ENCODE data around the gene CFLAR. TPM values are rescaled to one million over a fixed set of nuclear protein-coding genes. Genes with fewer than 3 reads are reported as not detected.

CFLAR gene
- polyA plus RNA-seq, 10 donors: 27.0 to 59.4 (median 36.6) TPM

DNA sequence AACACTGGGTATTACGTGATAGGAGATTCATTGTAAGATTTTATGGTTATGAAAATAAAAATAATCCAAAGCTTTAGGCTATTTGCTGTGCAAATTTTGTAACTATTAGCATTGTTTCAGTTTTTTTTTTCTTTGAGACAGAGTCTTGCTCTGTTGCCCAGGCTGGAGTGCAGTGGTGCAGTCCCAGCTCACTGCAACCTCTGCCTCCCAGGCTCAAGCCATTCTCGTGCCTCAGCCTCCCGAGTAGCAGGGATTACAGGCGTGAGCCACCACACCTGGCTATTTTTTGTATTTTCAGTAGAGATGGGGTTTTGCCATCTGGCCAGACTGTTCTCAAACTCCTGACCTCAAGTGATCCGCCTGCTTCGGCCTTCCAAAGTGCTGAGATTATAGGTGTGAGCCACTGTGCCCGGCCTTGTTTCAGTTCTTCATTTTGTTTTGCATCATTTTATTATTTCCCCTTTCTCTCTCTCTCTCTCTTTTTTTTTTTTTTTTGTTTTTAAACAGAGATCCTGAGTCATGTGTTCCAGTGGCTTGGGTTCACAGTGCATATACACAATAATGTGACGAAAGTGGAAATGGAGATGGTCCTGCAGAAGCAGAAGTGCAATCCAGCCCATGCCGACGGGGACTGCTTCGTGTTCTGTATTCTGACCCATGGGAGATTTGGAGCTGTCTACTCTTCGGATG lies 92.7 kb downstream of the CFLAR start:
- DNase-seq: peak in 1 of 3 donors; percentile 11

DNA sequence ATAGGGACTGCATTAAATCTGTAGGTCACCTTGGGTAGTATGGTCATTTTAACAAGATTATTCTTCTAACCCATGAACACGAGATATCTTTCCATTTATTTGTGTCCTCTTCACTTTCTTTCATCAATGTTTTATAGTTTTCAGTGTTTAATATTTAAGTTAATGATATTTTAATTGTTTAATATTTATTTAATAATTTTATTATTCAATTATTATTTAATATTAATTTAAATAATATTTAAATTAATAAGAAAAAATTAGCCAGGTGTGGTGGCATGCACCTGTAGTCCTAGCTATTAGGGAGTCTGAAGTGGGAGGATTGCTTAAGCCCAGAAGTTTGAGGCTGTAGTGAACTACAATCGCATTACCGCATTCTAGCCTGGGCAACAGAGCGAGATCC lies 100.0 kb downstream of the CFLAR start:
- DNase-seq: no peak

DNA sequence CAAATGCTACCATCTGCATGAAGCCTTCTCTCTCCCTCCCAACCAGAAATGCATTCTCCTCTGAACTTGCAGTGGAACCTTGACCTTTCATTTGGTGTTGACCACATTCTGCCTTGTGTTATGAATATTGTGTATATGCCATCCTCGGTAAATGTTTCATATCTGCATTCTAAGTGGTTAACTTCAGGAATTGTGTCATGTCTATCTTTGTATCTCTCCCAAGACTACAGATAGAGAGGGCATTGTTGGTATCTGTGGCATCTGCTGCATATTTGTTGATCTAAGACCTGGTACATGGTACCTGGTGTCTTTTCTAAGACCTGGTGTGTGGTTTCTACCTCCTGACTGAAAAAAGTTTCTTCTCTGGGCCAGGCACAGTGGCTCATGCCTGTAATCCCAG lies 101.0 kb downstream of the CFLAR start:
- DNase-seq: no peak

DNA sequence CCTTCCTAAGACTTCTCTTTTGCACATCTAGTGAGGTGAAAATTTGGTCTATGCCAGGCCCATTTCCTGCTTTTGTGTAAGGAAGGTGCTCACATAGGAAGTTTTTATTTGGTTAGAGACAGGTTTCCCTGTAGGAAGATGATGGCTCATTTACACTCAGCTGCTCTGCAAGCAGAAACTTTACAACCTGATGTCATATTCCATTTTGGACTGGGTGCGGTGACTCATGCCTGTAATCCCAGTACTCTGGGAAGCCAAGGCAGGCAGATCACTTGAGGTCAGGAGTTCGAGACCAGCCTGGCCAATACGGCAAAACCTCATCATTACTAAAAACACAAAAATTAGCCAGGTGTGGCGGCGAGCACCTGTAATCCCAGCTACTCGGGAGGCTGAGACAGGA lies 102.8 kb downstream of the CFLAR start:
- no peak for DNase-seq

DNA sequence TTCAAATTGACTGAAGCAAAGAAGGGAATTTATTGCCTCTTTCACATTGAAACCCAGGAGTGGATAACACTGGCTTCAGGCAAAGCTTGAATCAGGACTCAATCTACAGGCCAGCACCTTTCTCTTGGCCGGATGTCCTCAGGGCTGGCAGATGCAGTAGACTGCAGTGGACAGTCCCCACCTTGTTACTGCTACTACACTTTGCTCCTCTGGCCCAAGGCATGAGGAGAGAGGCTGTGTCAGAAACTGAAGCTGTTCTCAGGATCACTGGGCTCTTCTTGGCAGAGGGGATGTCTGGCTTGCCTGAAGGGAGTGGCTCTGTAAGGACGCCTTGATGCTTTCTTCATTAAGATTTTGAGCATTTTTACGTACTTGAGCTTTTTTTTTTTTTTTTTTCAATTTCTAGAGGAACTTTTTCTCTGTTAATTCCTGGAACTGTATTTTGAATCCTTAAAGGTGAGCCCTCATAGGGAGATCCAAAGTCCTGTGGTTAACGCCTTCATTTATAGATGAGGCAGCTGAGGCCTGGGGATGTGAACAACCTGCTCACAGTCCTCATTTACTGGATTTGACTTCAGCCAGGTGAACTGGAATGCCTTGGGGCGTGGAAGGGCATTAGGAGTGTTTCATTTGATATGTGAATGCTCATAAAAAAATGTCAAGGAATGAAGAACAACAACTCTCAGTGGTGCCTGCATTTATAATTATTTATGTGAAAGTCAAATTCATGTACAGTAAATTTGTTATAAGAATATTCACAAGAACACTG lies 103.5 kb downstream of the CFLAR start:
- DNase-seq: no peak

DNA sequence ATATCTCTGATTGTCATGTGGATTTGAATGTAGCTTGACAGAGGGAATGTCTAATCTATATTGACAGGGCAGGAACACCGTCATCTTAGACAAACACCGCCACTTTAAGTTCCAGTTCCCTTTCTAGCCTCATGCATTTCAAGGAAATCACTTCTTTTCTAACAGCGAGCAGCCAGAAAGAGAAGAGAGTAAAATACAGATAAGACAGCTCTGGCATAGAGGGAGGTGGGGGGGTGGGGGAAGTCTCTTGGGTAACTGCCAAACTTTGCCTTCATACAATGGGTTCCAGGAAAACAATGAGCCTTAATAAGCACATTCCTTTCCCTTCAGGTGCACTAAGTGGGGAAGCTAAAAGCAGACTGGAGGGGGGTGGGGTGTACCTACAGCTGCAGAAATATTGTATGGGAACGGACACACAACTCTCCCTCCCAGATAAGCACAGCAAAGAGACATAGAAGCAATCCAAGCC lies 104.2 kb downstream of the CFLAR start:
- DNase-seq: no peak

DNA sequence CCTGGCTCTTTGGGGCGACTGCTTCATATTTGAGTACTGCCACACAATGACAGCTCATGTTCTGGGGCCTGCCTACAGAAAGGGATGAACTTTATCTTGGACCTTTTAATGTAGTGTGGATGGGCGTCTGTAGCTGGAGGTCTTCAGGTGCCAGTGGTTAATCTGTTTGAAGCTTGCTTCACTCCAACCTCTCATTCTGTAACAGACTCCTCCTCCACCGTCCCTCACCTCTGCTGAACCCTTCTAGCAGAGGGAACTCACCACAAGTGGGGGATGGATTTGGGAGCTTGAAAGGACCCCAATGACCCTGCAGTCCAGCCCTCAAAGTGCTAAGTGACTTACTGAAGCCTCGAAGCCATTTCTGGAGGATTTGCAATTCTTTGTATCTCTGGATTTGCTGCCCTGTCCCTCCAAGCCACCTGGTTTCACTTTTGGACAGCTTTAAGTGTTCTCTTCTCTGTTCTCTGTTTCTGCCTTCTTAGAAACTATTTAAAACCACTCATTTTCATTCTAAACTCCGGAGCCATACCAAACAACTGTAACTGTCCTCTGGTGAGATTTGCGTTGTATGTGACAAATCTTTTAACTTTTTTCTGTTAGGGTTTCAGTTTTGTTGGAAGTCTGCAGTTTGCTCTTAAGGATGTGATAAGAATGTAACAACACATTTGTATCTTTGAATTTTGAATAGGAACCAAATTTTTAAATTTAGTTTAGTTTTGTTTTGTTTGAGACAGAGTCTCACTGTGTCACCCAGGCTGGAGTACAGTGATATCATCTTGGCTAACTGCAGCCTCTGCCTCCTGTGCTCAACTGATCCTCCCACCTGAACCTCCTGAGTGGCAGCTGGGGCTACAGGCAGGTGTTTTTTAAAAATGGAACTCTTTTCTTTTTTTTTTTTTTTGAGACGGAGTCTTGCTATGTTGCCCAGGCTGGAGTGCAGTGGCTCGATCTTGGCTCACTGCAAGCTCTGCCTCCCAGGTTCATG lies 107.4 kb downstream of the CFLAR start:
- DNase-seq: no peak

Other genes starting within 250 kb of the CFLAR start
- gene PPIL3, start 227.1 kb upstream of the CFLAR start, polyA plus RNA-seq (ENCODE audit: insufficient read length in 10 of 10): 10 to 100 TPM; 20.6 to 74.9 (median 46.4) TPM
- gene NIF3L1, start 226.8 kb upstream of the CFLAR start, polyA plus RNA-seq (ENCODE audit: insufficient read length in 10 of 10): 10 to 100 TPM; 17.9 to 23.0 (median 21.0) TPM
- gene ORC2, start 152.5 kb upstream of the CFLAR start, polyA plus RNA-seq (ENCODE audit: insufficient read length in 10 of 10): 10 to 100 TPM; 12.5 to 24.3 (median 16.7) TPM
- 10 to 100 TPM in 4 of 10 donors, 1 to 10 TPM in 6; 5.2 to 10.7 (median 7.8) TPM for gene HYCC2, start 44.5 kb upstream of the CFLAR start, polyA plus RNA-seq (ENCODE audit: insufficient read length in 10 of 10)
- 100 to 1,000 TPM in 4 of 10 donors, 10 to 100 TPM in 6; 85.7 to 108 (median 97.9) TPM for gene NDUFB3, start 44.2 kb upstream of the CFLAR start, polyA plus RNA-seq (ENCODE audit: insufficient read length in 10 of 10)
- 10 to 100 TPM in 2 of 10 donors, 1 to 10 TPM in 8; 3.7 to 10.5 (median 5.8) TPM for gene CASP10, start 67.0 kb downstream of the CFLAR start, polyA plus RNA-seq (ENCODE audit: insufficient read length in 10 of 10)
- gene CASP8, start 144.4 kb downstream of the CFLAR start, polyA plus RNA-seq (ENCODE audit: insufficient read length in 10 of 10): 10 to 100 TPM in 3 of 10 donors, 1 to 10 TPM in 7; 6.2 to 10.7 (median 8.4) TPM
- gene FLACC1, start 241.2 kb downstream of the CFLAR start, polyA plus RNA-seq (ENCODE audit: insufficient read length in 10 of 10): 1 to 10 TPM in 7 of 10 donors, under 1 TPM in 3; 0.90 to 2.9 (median 1.5) TPM

Measured in muscle of back (tissue), 11 donors.